DMS53 treated with DMSO at 0.1 percent for 48 hours (cell line): ENCODE results near the gene PNMA1.

Experiments used
- DNase-seq: peaks from one replicate; lab custom pipeline; 2025; ENCODE audit not compliant: unreplicated experiment; lab: John Stamatoyannopoulos, UW

PNMA1 gene

GRCh38 chr14:73678698-73679097, 35.5 kb downstream of the PNMA1 start:
- DNase-seq: no peak

GRCh38 chr14:73674986-73675385, 39.2 kb downstream of the PNMA1 start:
- DNase-seq: no peak

GRCh38 chr14:73667854-73668253, 46.3 kb downstream of the PNMA1 start:
- DNase-seq: no peak

- no peak for DNase-seq
Observed at GRCh38 chr14:73666583-73666982, 47.6 kb downstream of the PNMA1 start.

- no peak for DNase-seq
Observed at GRCh38 chr14:73665130-73665529, 49.1 kb downstream of the PNMA1 start.

- DNase-seq: no peak
Observed at GRCh38 chr14:73663548-73664212, 50.5 kb downstream of the PNMA1 start.

- DNase-seq: no peak
Observed at GRCh38 chr14:73662487-73662943, 51.7 kb downstream of the PNMA1 start.

- no peak for DNase-seq
Observed at GRCh38 chr14:73661872-73662271, 52.3 kb downstream of the PNMA1 start.
